DOHH2 (cell line): ENCODE data around the gene EFCAB5.

Source experiments
- CTCF ChIP-seq: fragments of 200-600 bp; sonication (generic); IDR thresholded peaks from one replicate; pipeline ENCODE4 v1.5.1; 2014; ENCODE audit warnings: antibody characterized with exemption, mild to moderate bottlenecking, low read depth, low read length; ENCODE audit not compliant: poor library complexity, severe bottlenecking
- EZH2phosphoT487 ChIP-seq: fragments of 200-600 bp; sonication (generic); IDR thresholded peaks from 2 replicates; pipeline ENCODE4 v1.6.1; 2017; ENCODE audit warnings: borderline replicate concordance, mild to moderate bottlenecking, antibody characterized with exemption, low read length, moderate library complexity, mixed read lengths

DNA sequence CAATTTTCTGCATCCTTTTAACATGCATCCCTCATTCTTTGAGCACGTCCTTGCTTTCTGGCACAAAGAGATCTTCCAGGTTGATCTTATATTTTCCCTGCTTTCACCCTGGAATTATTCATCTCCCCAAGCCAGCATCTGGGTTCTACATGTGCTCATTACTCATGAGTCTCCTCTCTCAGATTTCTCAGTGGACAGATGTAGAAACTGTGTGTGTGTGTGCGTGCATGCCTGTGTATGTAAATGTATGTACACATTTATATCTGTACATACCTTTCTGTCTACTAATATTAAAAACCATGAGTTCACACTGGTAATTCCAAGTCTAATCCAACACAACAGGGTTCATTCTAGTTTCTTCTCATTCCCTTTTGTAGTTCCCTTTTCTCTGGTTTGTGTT, 133.3 kb downstream of the EFCAB5 start:
- TF ChIP-seq CTCF: no peak
- no peak for TF ChIP-seq EZH2phosphoT487
